NCI-H82 treated with DMSO at 0.1 percent for 48 hours (cell line): ENCODE data around the gene SZT2.

Experiments
- DNase-seq: peaks from one replicate; lab custom pipeline; 2025; ENCODE audit not compliant: unreplicated experiment; lab: John Stamatoyannopoulos, UW

The SZT2 gene

GRCh38 chr1:43441166-43441893 lies 51.6 kb downstream of the SZT2 start:
- no peak for DNase-seq

- DNase-seq = no peak
Observed at GRCh38 chr1:43441894-43442637, 52.4 kb downstream of the SZT2 start.

GRCh38 chr1:43442756-43443155 lies 53.1 kb downstream of the SZT2 start:
- no peak for DNase-seq

- DNase-seq = no peak
Observed at GRCh38 chr1:43443197-43443946, 53.7 kb downstream of the SZT2 start.

DNA sequence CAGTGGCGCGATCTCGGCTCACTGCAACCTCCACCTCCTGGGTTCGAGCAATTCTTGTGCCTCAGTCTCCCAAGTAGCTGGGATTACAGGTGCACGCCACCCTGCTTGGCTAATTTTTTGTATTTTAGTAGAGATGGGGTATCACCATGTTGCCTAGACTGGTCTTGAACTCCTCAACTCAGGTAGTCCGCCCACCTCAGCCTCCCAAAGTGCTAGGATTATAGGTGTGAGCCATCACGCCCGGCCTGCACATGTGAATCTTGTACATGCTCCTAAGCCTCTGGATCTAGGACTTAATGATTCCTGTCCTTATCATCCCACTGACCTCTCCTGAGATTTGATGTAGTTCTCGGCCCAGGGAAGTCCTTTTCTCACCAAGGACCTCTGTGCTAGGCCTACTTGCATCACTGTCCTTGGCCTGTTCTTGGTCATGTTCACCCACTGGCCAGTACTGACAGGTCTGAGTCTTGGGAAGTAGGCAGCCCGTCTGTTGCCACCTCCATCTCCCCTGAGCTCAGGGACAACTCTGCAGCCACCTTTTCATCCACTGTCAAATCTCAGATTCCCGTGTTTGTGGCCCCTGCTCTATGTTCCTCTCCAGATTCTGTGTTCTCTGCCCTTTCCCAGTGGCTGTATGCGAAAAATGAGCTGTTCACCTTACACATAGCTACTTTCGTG lies 54.6 kb downstream of the SZT2 start:
- DNase-seq = no peak

- DNase-seq = no peak
Observed at GRCh38 chr1:43444836-43445235, 55.1 kb downstream of the SZT2 start.

DNA sequence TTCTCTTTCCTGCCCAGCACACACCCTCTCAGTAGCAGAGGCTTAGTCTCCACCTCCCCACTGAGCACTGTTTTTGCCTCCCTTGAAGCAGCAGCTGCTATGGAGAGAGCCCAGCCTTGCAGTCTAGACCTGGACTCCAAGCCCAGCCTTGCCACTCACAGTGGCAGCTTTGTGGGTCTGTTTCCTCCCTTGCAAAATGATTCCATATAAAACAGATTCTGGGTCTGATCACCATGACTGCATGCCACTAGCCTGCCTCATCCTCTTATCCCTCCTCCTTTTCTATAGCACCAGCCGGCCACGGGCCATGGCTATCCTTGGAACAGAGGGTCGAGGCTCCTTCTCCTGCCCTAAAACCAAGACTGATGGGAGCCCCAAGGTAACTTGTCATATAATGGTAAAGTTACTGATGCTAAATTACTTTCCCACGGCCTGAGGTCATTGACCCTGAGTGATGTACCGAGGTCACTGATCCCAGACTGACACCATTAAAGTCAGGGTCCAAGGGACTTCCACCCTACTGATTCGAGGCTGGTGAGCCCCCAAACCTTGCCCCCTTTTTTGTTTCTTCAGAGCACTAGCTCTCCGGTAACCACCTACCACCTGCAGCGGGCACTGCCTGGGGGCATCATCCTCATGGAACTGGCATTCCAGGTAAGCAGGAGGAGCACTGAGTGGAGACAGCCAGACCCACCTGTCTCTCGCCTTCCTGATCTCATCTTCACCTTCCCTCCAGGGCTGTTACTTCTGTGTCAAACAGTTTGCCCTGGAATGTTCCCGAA lies 56.1 kb downstream of the SZT2 start:
- no peak for DNase-seq

GRCh38 chr1:43446388-43446740 lies 56.7 kb downstream of the SZT2 start:
- no peak for DNase-seq

DNA sequence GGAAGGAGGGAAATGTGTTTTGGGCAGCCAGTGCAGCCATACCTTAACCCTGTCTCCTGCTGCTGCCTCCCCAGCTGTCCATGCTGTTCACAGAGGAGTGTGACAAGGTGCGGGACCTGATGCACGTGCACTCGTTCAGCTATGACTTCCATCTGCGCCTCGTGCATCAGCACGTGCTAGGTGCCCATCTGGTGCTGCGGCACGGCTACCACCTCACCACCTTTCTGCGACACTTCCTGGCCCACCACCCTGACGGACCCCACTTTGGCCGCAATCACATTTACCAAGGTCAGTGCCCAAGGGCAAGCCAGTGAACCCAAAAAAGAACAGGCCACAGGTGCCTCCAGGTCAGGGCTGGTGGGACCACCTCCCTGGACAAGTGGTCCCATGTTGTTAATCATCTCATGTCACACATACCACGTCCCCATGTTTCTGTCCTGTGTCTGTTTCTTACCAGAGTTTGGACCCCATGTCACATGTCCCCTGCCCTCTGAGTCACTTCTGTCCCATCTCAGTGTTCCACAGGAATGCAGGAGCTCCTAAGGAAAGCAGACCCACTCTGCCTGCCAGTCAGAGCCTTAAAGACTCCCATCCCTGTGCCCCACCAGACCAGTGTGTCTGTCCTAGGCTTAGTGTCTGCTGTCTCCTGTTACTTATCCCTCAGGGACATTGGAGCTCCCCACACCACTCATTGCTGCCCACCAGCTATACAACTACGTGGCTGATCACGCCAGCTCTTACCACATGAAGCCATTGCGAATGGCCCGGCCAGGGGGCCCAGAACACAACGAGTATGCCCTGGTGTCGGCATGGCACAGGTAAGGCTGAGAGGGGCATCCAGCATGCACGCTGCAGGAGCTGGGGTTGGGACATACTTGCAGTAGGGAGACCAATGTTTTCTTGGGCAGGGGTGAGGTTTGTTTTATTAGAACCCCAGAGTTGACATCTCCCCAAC lies 57.5 kb downstream of the SZT2 start:
- DNase-seq = no peak

DNA sequence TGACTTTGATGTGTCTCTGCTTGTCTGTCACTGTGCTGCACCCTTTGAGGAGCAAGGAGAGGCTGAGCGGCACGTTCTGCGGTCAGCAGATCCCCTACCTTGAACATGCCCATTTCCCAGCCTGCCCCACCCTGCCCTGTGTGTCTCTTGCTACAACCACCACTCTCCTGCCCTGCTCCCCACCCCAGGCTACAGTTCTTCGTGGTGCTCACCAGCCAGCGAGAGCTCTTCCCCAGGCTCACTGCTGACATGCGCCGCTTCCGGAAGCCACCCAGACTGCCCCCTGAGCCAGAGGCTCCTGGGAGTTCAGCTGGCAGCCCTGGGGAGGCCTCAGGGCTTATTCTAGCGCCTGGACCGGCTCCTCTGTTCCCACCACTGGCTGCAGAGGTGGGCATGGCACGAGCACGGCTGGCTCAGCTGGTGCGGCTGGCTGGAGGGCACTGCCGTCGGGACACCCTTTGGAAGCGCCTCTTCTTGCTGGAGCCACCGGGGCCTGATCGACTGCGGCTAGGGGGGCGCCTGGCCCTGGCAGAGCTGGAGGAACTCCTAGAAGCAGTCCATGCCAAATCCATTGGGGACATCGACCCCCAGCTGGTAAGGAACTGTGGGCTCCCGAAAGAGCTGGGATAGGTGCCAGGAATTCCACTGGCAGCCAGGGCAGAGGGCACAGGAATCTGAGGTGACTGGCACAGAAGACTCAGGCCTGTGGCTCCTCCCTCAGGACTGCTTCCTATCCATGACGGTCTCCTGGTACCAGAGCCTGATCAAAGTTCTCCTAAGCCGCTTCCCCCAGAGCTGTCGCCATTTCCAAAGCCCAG lies 58.4 kb downstream of the SZT2 start:
- DNase-seq = no peak

GRCh38 chr1:43448955-43449707 lies 59.4 kb downstream of the SZT2 start:
- no peak for DNase-seq

DNA sequence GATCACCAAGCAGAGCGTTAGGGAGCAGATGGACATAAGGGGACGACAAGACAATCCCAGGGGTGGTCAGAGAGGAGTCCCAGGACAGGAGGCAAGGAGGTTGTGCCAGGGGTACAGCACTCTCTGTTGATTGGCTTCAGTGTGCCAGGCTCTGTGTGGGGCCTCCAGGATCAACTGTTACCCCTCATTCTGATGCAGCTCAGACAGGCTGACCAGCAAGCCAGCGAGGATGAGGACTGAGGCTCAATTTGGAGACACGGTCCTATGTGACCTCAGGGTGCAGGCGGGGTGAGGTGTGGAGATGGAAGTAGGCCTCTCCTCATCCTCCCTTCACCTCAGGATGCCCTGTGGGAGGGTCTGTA lies 60.0 kb downstream of the SZT2 start:
- no peak for DNase-seq

- DNase-seq = no peak
Observed at GRCh38 chr1:43450251-43450941, 60.7 kb downstream of the SZT2 start.

DNA sequence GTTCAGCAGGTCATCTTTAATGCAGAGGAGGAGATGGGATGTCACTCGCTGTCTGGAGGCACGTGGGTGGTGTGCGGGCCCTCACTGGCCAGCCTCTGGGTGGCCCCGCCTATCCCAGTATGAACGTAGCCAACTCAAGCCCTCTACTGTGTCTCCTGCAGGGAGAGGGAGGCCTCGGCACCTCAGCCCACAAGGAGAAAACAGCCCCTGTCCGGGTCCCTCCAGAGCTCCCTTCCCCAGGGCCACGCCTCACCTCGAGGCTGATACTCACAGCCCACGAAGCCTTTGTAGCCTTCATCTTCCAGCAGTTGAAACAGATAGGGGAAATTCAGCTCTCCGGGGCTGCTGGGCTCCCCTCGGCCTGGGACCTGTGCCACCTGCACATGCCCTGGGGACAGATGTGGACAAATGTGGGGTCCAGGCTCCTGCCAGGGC lies 61.5 kb downstream of the SZT2 start:
- DNase-seq = no peak

DNA sequence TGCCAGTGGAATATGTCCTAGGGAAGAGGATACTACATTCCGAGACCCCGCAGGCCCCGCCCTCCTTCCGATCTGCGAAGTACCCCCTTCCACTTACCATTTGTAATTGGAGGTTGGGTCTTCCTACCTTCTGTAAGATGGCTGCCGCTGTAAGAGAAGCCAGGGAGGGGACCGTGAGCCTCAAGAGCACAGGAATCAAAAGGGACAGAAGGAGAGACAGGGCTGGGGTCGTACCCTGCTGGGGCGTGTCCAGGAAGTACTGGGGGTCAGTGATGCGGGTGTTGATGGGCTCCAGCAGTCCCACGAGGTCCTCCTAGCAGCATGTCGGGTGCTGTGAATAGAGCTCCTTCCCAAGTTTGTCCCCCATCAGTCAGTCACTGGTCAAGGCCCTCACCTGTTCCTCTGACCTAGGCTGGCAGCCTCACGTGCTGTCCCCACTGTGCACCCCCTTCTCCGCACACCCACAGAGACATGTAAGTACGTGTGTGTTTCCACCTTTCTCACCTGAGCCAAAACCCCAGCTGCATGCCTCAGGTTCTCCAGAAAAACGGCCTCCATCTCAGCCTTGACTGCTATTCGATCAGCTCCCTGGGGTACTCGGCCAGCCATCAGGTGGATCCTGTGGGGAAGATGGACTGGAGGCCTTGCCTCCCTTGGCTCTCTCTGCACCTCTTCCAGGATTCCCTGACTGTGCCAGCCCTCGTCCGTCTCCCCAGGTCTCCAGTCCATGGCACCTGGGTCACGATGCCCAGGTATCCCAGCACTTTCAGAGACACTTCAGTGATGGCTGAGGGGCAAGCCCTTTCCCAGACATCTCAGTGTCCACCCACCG lies 62.2 kb downstream of the SZT2 start:
- DNase-seq = no peak

GRCh38 chr1:43452789-43453441 lies 63.2 kb downstream of the SZT2 start:
- no peak for DNase-seq
